ENCODE data around the gene ALDH4A1.
"Not testable (repeated sequence)": the region's sequence is repeated elsewhere in the genome, so short reads cannot be mapped to it uniquely, and the experiment has no call there.

ALDH4A1 gene

GRCh38 chr1:18847723-18848122 lies 54.6 kb downstream of the ALDH4A1 start:
- not testable (repeated sequence) for DNase-seq

- no peak for DNase-seq
These were observed 62.2 kb downstream of the ALDH4A1 start for GRCh38 chr1:18840145-18840544.

DNA sequence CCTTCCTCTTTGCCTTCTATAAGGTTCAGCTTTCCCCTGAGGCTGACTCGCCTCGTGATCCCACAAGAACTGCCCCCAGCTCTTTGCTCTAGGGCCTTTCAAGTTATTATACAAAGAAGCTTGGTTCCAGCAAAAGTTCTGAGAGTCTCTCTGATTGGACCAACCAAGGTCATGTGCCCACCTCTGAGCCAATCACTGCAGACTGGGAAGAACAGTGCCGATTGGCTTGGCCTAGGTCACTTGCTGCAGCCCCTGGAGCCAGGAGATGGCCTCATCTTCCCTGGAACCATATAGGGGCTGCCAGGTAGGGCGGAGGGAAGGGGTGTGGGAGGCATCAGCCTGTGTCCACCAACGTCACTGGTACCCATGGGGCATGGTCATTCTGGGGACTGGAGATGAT lies 65.7 kb downstream of the ALDH4A1 start:
- DNase-seq, result no peak

GRCh38 chr1:18832319-18832718 lies 70.0 kb downstream of the ALDH4A1 start:
- not testable (repeated sequence) for DNase-seq

- no peak for DNase-seq
These were observed 70.7 kb downstream of the ALDH4A1 start for GRCh38 chr1:18831656-18832055.

GRCh38 chr1:18830596-18830995 lies 71.8 kb downstream of the ALDH4A1 start:
- DNase-seq, result no peak

- DNase-seq, result no peak
These were observed 72.7 kb downstream of the ALDH4A1 start for GRCh38 chr1:18829671-18830070.

GRCh38 chr1:18828224-18828623 lies 74.1 kb downstream of the ALDH4A1 start:
- no peak for DNase-seq

DNA sequence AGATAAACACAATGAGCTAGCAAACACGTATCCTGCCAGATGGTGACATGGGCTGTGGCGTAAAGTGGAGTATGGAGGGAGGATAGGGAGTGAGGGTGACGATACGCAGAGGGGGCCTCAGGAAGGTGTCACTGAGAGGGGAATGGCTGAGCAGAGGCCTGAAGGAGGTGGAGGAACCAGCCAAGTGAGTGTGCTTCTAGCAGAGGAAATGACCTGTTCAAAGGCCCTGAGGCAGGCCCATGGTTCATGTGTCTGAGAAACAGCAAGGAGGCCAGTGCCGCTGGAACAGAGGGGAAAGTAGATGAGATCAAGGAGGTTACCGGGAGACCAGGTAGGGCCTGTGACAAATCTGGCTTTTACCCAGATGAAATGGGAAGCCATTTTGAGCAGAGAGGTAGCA lies 78.9 kb downstream of the ALDH4A1 start:
- DNase-seq, result no peak

Data from T-helper 2 cell (primary cell).